Measurements from ENCODE around the gene LYVE1. TPM values are rescaled to one million over a fixed set of nuclear protein-coding genes. Genes with fewer than 3 reads are reported as not detected.

LYVE1 gene, protein sequence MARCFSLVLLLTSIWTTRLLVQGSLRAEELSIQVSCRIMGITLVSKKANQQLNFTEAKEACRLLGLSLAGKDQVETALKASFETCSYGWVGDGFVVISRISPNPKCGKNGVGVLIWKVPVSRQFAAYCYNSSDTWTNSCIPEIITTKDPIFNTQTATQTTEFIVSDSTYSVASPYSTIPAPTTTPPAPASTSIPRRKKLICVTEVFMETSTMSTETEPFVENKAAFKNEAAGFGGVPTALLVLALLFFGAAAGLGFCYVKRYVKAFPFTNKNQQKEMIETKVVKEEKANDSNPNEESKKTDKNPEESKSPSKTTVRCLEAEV
- not detected in 2 replicates for total RNA-seq

DNA sequence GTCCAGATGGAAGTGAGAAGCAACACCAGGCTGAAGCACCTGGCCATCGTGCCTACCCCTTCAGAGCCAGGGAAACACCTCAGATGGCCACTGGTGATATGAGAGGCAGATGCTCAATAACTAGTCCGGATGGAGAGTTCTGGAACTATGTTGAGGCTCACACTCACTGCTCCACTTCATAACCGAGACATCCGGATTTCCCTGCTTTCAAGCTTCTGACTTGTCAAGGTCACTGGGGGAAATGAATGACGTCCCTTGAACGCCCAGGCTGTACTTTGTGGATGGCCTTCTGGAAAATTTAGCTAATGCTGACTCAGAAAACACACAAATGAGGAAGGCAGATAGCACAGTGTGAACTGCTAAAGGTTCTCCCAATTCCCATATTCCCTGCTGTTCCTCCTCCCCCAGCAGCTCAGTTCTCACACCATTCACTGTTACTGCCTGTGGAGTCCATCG, at the start of gene LYVE1:
Gene LYVE1, minus strand, starts transcription at position 180 of the 456 bp plus-strand sequence. Its CDS starts 133 bp downstream, at position 47.
- H3K36me3 ChIP-seq (ENCODE audit: insufficient read depth, low read length), result no peaks in the 10 kb centered on the region
- H3K9me3 ChIP-seq (ENCODE audit: low read depth, low read length), result no peaks in the 10 kb centered on the region
- peak within 1 kb of the TSS; percentile 44 for H2AFZ ChIP-seq (ENCODE audit: low read length)
- H3K4me1 ChIP-seq (ENCODE audit: insufficient read depth, low read length), result peaks cover 12% of the 10 kb centered on the region
- no peak for DNase-seq (ENCODE audit: insufficient read length, low spot score, missing footprints)
- TF ChIP-seq, protein P1, sequence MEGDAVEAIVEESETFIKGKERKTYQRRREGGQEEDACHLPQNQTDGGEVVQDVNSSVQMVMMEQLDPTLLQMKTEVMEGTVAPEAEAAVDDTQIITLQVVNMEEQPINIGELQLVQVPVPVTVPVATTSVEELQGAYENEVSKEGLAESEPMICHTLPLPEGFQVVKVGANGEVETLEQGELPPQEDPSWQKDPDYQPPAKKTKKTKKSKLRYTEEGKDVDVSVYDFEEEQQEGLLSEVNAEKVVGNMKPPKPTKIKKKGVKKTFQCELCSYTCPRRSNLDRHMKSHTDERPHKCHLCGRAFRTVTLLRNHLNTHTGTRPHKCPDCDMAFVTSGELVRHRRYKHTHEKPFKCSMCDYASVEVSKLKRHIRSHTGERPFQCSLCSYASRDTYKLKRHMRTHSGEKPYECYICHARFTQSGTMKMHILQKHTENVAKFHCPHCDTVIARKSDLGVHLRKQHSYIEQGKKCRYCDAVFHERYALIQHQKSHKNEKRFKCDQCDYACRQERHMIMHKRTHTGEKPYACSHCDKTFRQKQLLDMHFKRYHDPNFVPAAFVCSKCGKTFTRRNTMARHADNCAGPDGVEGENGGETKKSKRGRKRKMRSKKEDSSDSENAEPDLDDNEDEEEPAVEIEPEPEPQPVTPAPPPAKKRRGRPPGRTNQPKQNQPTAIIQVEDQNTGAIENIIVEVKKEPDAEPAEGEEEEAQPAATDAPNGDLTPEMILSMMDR (IDR thresholded peaks at IDR 0.05; ENCODE audit: extremely low read depth, low read depth, low read length), result no peak
- H3K4me2 ChIP-seq (ENCODE audit: insufficient read depth, low read length), result no peak within 1 kb of the TSS
- H3K4me3 ChIP-seq (ENCODE audit: insufficient read depth, low read length), result no peak within 1 kb of the TSS
- H3K27me3 ChIP-seq (ENCODE audit: insufficient read depth, low read length), result no peaks in the 10 kb centered on the region
- no peaks in the 10 kb centered on the region for H4K20me1 ChIP-seq (ENCODE audit: insufficient read depth, low read length)
- H3K27ac ChIP-seq (ENCODE audit: low read depth, low read length), result peak within 1 kb of the TSS; percentile 39
- H3K79me2 ChIP-seq (ENCODE audit: insufficient read depth, low read length), result no peaks in the 10 kb centered on the region

DNA sequence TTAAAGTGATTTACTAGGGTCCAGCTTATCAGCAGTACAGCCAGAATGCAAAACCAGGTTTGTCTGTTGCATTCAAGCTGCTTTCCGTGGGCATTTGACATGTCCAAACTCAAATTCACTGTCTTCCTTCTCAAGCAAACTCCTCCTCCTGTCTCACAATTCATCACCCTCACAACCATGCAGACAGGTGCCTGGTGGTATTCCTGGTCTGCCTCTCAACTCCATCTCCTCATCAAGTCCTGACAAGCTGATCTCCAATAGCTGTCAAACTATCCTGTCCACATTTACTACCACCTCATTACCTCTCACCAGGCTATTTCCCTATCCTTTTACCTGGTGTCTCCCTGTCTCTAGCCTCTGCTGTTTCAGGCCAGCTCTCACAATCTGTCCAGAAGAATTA, 49.1 kb upstream of the LYVE1 start:
- H3K27ac ChIP-seq (ENCODE audit: low read depth, low read length), result no peak overlapping the region
- no peaks in the 10 kb centered on the region for H4K20me1 ChIP-seq (ENCODE audit: insufficient read depth, low read length)
- no peak overlapping the region for H3K4me3 ChIP-seq (ENCODE audit: insufficient read depth, low read length)
- TF ChIP-seq, protein P1 (IDR thresholded peaks at IDR 0.05; ENCODE audit: extremely low read depth, low read depth, low read length), result no peak
- H3K9me3 ChIP-seq (ENCODE audit: low read depth, low read length), result no peaks in the 10 kb centered on the region
- DNase-seq (ENCODE audit: insufficient read length, low spot score, missing footprints), result no peak
- H3K27me3 ChIP-seq (ENCODE audit: insufficient read depth, low read length), result peaks cover 6% of the 10 kb centered on the region
- no peak overlapping the region for H3K4me2 ChIP-seq (ENCODE audit: insufficient read depth, low read length)
- no peaks in the 10 kb centered on the region for H3K36me3 ChIP-seq (ENCODE audit: insufficient read depth, low read length)
- H3K79me2 ChIP-seq (ENCODE audit: insufficient read depth, low read length), result no peaks in the 10 kb centered on the region
- no peak overlapping the region for H2AFZ ChIP-seq (ENCODE audit: low read length)
- H3K4me1 ChIP-seq (ENCODE audit: insufficient read depth, low read length), result no peaks in the 10 kb centered on the region

DNA sequence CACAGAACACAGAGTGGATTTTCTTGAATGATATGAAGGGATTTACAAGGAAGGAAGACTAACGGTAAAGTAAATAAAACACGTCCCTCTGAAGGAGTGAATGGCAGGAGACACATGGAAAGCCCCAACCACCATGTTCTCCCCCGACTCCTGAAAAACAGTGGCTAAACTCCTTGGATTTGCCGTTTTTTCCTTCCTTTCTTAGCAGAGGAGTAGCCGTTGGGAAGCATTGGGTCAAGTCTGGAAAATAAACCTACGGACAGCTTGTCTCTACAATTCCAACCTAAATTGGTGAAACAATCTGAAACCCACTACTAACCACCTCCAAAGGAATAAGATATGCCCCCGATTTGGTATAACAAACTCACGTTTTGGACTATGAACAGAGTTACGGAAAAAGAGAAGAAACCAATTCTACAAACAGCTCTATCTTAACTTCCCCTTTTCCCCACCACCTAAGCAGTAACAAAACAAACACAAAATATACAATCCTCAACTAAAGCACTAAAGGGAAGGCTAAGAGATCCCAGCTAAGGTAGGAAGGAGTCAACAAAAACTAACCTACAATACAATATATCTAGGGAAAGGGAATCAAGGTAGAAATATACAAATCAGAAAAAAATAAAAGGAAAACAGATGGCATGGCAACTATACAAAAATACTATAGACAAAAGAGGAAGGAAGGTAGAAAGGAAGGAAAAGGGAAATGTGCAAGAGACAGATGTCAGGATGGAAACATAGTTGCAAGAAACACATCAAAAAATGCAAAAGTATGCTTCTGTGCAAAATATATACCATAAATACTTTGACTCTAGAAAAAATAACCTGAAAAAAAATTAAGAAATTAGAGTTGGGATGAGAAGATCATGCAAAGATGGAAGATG, 43.8 kb upstream of the LYVE1 start:
- H3K4me1 ChIP-seq (ENCODE audit: insufficient read depth, low read length), result peaks cover 9% of the 10 kb centered on the region
- no peak overlapping the region for H3K27ac ChIP-seq (ENCODE audit: low read depth, low read length)
- H3K36me3 ChIP-seq (ENCODE audit: insufficient read depth, low read length), result no peaks in the 10 kb centered on the region
- no peaks in the 10 kb centered on the region for H3K79me2 ChIP-seq (ENCODE audit: insufficient read depth, low read length)
- peaks cover 6% of the 10 kb centered on the region for H3K27me3 ChIP-seq (ENCODE audit: insufficient read depth, low read length)
- H3K4me3 ChIP-seq (ENCODE audit: insufficient read depth, low read length), result no peak overlapping the region
- H4K20me1 ChIP-seq (ENCODE audit: insufficient read depth, low read length), result no peaks in the 10 kb centered on the region
- H3K4me2 ChIP-seq (ENCODE audit: insufficient read depth, low read length), result no peak overlapping the region
- H3K9me3 ChIP-seq (ENCODE audit: low read depth, low read length), result no peaks in the 10 kb centered on the region
- no peak overlapping the region for H2AFZ ChIP-seq (ENCODE audit: low read length)
- TF ChIP-seq, protein P1 (IDR thresholded peaks at IDR 0.05; ENCODE audit: extremely low read depth, low read depth, low read length), result no peak
- DNase-seq (ENCODE audit: insufficient read length, low spot score, missing footprints), result no peak

DNA sequence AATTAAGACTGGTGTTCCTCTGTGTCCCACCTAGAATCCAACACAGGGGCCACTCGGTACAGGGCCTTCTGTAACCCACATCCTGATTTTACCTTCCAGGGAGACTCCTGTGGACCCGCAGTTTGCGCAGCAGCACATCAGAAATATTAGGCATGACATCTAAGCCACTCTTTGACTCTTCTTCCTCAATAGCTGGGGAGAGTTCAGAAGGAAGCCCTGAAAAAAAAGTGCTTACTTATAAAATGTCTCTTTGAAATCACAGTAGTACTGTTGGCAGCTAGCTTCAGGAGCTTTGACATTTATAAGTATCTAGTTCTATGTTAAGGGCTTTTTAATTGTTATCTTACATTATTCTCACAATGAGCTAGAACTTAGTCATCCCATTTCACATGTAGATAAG, 41.2 kb upstream of the LYVE1 start:
- no peaks in the 10 kb centered on the region for H4K20me1 ChIP-seq (ENCODE audit: insufficient read depth, low read length)

More for the DNA sequence above, 41.2 kb upstream of the LYVE1 start:
- TF ChIP-seq, protein P1 (IDR thresholded peaks at IDR 0.05; ENCODE audit: extremely low read depth, low read depth, low read length), result no peak
- Histone ChIP-seq H3K27me3 (ENCODE audit: insufficient read depth, low read length) (peaks cover 6% of the 10 kb centered on the region), H3K9me3 (ENCODE audit: low read depth, low read length) (no peaks in the 10 kb centered on the region), H3K4me1 (ENCODE audit: insufficient read depth, low read length) (peaks cover 30% of the 10 kb centered on the region), H3K79me2 (ENCODE audit: insufficient read depth, low read length) (no peaks in the 10 kb centered on the region), H2AFZ (ENCODE audit: low read length) (no peak overlapping the region), H3K27ac (ENCODE audit: low read depth, low read length) (no peak overlapping the region), H3K4me2 (ENCODE audit: insufficient read depth, low read length) (no peak overlapping the region), H3K36me3 (ENCODE audit: insufficient read depth, low read length) (no peaks in the 10 kb centered on the region), H3K4me3 (ENCODE audit: insufficient read depth, low read length) (no peak overlapping the region)
- no peak for DNase-seq (ENCODE audit: insufficient read length, low spot score, missing footprints)
